IMR-90 (cell line): ENCODE data around the gene MCUR1. TPM values are rescaled to one million over a fixed set of nuclear protein-coding genes. Genes with fewer than 3 reads are reported as not detected.

Experiments used
- ATAC-seq: fragments of 200-7000 bp; cut with Tn5 transposase; 2 replicates; pipeline ENCODE4 v1.9.1; 2020; ENCODE audit warnings: low read depth, mild to moderate bottlenecking, moderate library complexity
- BruUV-seq: library from RNA; stranded (reverse); fragments of 400-500 nt; replicated peaks from 2 replicates; lab custom pipeline; 2021; lab: Mats Ljungman, UMichigan
- CTCF ChIA-PET: fragments of 300-600 bp; formaldehyde crosslinking; extraction: SDS; loops from one replicate; lab custom pipeline; 2021; ENCODE audit warnings: antibody characterized with exemption; lab: Yijun Ruan, JAX
- POLR2A ChIA-PET: fragments of 300-600 bp; sonication (Branson Sonifier 250); formaldehyde crosslinking; loops from one replicate; lab custom pipeline; 2022; ENCODE audit warnings: antibody characterized with exemption; ENCODE audit not compliant: unreplicated experiment; lab: Charles Lee
- DNase-seq: peaks from one replicate; pipeline ENCODE4 v3.0.0; 2013
- H2AFZ ChIP-seq: replicated peaks from 2 replicates; pipeline ENCODE3; 2013; ENCODE audit warnings: low read length, mild to moderate bottlenecking; ENCODE audit not compliant: poor library complexity
- H2AK5ac ChIP-seq: 2 replicates; pipeline ENCODE4 v1.6.1; 2013; ENCODE audit warnings: low read depth, low read length, inconsistent platforms
- H2AK9ac ChIP-seq: replicated peaks from 2 replicates; pipeline ENCODE3; 2013; ENCODE audit warnings: mild to moderate bottlenecking, low read depth, low read length, moderate library complexity; ENCODE audit not compliant: poor library complexity
- H2BK120ac ChIP-seq: 2 replicates; pipeline ENCODE4 v1.6.1; 2013; ENCODE audit warnings: low read depth, low read length, inconsistent platforms
- H2BK15ac ChIP-seq: 3 replicates; pipeline ENCODE4 v1.6.1; 2013; ENCODE audit warnings: low read depth, low read length, inconsistent platforms
- H2BK20ac ChIP-seq: 2 replicates; pipeline ENCODE4 v1.6.1; 2013; ENCODE audit warnings: low read depth, mild to moderate bottlenecking, inconsistent platforms, low read length, moderate library complexity
- H2BK5ac ChIP-seq: 2 replicates; pipeline ENCODE4 v1.6.1; 2013; ENCODE audit warnings: mild to moderate bottlenecking, low read depth, low read length, inconsistent platforms; ENCODE audit not compliant: poor library complexity, severe bottlenecking
- H3K14ac ChIP-seq: replicated peaks from 2 replicates; pipeline ENCODE4 v1.6.1; 2013; ENCODE audit warnings: low read depth, low read length, inconsistent platforms
- H3K18ac ChIP-seq: 2 replicates; pipeline ENCODE4 v1.6.1; 2013; ENCODE audit warnings: low read depth, low read length, control low read depth
- H3K23ac ChIP-seq: 2 replicates; pipeline ENCODE4 v1.6.1; 2013; ENCODE audit warnings: low read depth, low read length, inconsistent platforms
- H3K27ac ChIP-seq: 2 replicates; pipeline ENCODE4 v1.5.1; 2013; ENCODE audit warnings: mild to moderate bottlenecking, control low read depth, low read length; ENCODE audit not compliant: insufficient read depth
- H3K27me3 ChIP-seq: 2 replicates; pipeline ENCODE4 v1.6.1; 2013; ENCODE audit warnings: low read length; ENCODE audit not compliant: control insufficient read depth, insufficient read depth
- H3K36me3 ChIP-seq: 2 replicates; pipeline ENCODE4 v1.6.1; 2013; ENCODE audit warnings: low read length, mixed read lengths; ENCODE audit not compliant: control insufficient read depth, insufficient read depth
- H3K4ac ChIP-seq: 2 replicates; pipeline ENCODE4 v1.6.1; 2013; ENCODE audit warnings: low read depth, low read length, inconsistent platforms
- H3K4me1 ChIP-seq: 2 replicates; pipeline ENCODE4 v1.6.1; 2013; ENCODE audit warnings: low read length, mixed read lengths; ENCODE audit not compliant: control insufficient read depth, insufficient read depth
- H3K4me2 ChIP-seq: 2 replicates; pipeline ENCODE4 v1.6.1; 2013; ENCODE audit warnings: low read depth, mild to moderate bottlenecking, control low read depth, low read length, moderate library complexity
- H3K4me3 ChIP-seq: 2 replicates; pipeline ENCODE4 v1.5.1; 2013; ENCODE audit warnings: low read depth, mild to moderate bottlenecking, control low read depth, low read length, moderate library complexity; ENCODE audit not compliant: insufficient read depth
- H3K56ac ChIP-seq: 2 replicates; pipeline ENCODE4 v1.6.1; 2013; ENCODE audit warnings: low read length, inconsistent platforms; ENCODE audit not compliant: insufficient read depth; ENCODE audit errors: extremely low read depth
- H3K79me1 ChIP-seq, 2 experiments: 2 replicates each; pipeline ENCODE4 v1.6.1; 2013; ENCODE audit warnings: low read length in 2 of 2, inconsistent platforms in 1 of 2, low read depth in 1 of 2
- H3K9ac ChIP-seq: 2 replicates; pipeline ENCODE4 v1.6.1; 2013; ENCODE audit warnings: low read depth, low read length, control low read depth
- H3K9me1 ChIP-seq: 2 replicates; pipeline ENCODE4 v1.6.1; 2013; ENCODE audit warnings: low read length, inconsistent platforms; ENCODE audit not compliant: insufficient read depth
- H3K9me3 ChIP-seq: 2 replicates; pipeline ENCODE4 v1.6.1; 2013; ENCODE audit warnings: low read length; ENCODE audit not compliant: control insufficient read depth, insufficient read depth
- H4K20me1 ChIP-seq: 2 replicates; pipeline ENCODE4 v1.6.1; 2013; ENCODE audit warnings: low read length, inconsistent platforms; ENCODE audit not compliant: insufficient read depth
- H4K5ac ChIP-seq: 2 replicates; pipeline ENCODE4 v1.6.1; 2013; ENCODE audit warnings: mild to moderate bottlenecking, low read depth, low read length, control low read depth
- H4K8ac ChIP-seq, 2 experiments: 2 replicates each; pipeline ENCODE4 v1.6.1; 2013; ENCODE audit warnings: low read depth in 2 of 2, low read length in 2 of 2, control low read depth in 1 of 2, inconsistent platforms in 1 of 2
- H4K91ac ChIP-seq: 2 replicates; pipeline ENCODE4 v1.6.1; 2013; ENCODE audit warnings: low read depth, low read length, inconsistent platforms; ENCODE audit not compliant: insufficient read depth
- BHLHE40 ChIP-seq: fragments of 150-350 bp; IDR thresholded peaks from 2 replicates; pipeline ENCODE4 v1.6.1; 2016; ENCODE audit warnings: mild to moderate bottlenecking, low read depth, low read length
- CEBPB ChIP-seq: IDR thresholded peaks from 2 replicates; pipeline ENCODE4 v1.6.1; 2012; ENCODE audit warnings: low read depth, low read length, improper control_type of control experiment
- CHD1 ChIP-seq: IDR thresholded peaks from 2 replicates; pipeline ENCODE4 v1.6.1; 2012; ENCODE audit warnings: low read depth, low read length, improper control_type of control experiment
- FOS ChIP-seq: fragments of 150-350 bp; IDR thresholded peaks from 2 replicates; pipeline ENCODE4 v1.6.1; 2016; ENCODE audit warnings: low read depth, low read length
- MAFK ChIP-seq: IDR thresholded peaks from 2 replicates; pipeline ENCODE4 v1.6.1; 2012; ENCODE audit warnings: low read depth, low read length, improper control_type of control experiment
- MAZ ChIP-seq: IDR thresholded peaks from 2 replicates; pipeline ENCODE4 v1.6.1; 2012; ENCODE audit warnings: low read depth, mild to moderate bottlenecking, low read length, improper control_type of control experiment, moderate library complexity, borderline replicate concordance
- MXI1 ChIP-seq: IDR thresholded peaks from 2 replicates; pipeline ENCODE4 v1.6.1; 2012; ENCODE audit warnings: low read depth, mild to moderate bottlenecking, low read length, moderate library complexity, borderline replicate concordance
- NFE2L2 ChIP-seq: fragments of 150-350 bp; IDR thresholded peaks from 2 replicates; pipeline ENCODE4 v1.6.1; 2016; ENCODE audit warnings: low read depth, mild to moderate bottlenecking, low read length
- POLR2A ChIP-seq: IDR thresholded peaks from 2 replicates; pipeline ENCODE4 v1.6.1; 2012; ENCODE audit warnings: mild to moderate bottlenecking, low read depth, low read length
- RAD21 ChIP-seq: IDR thresholded peaks from 2 replicates; pipeline ENCODE4 v1.6.1; 2012; ENCODE audit warnings: low read length, improper control_type of control experiment
- RCOR1 ChIP-seq: IDR thresholded peaks from 2 replicates; pipeline ENCODE4 v1.6.1; 2012; ENCODE audit warnings: mild to moderate bottlenecking, low read length, improper control_type of control experiment; ENCODE audit not compliant: insufficient replicate concordance
- RFX5 ChIP-seq: IDR thresholded peaks from 2 replicates; pipeline ENCODE4 v1.8.0; 2012; ENCODE audit warnings: low read depth, mild to moderate bottlenecking, low read length, moderate library complexity
- SMC3 ChIP-seq: fragments of 150-350 bp; IDR thresholded peaks from 2 replicates; pipeline ENCODE4 v1.6.1; 2016; ENCODE audit warnings: low read depth, mild to moderate bottlenecking, antibody characterized with exemption, low read length, moderate library complexity
- WGBS, 2 experiments: methylation state at CpG; one replicate each; pipeline versions ENCODE4 v1.1.5 to v1.1.7; 2013; ENCODE audit warnings: missing lambda C conversion rate in 2 of 2; ENCODE audit not compliant: insufficient read length in 1 of 2; ENCODE audit errors: extremely low coverage in 2 of 2; 5-methylcytosine and 5-hydroxymethylcytosine counted together
- dilution Hi-C: fragments of 300-500 bp; cut with HindIII; formaldehyde crosslinking; loops from one replicate; pipeline ENCODE4 v1.14.3; 2018; ENCODE audit warnings: low sequenced_read_pairs; ENCODE audit not compliant: unreplicated experiment
- in situ Hi-C: fragments of 300-500 bp; cut with MboI; formaldehyde crosslinking; loops from 3 replicates; pipeline ENCODE4 v1.14.3; 2019; ENCODE audit warnings: low sequenced_read_pairs, inconsistent platforms, mixed read lengths
- intact Hi-C: fragments of 100-400 bp; cut with micrococcal nuclease; formaldehyde crosslinking; loops from 2 replicates; pipeline ENCODE4 v1.10.0; 2022
- polyA plus RNA-seq, 3 experiments: library from polyadenylated mRNA; depleted of rRNA; stranded (reverse); fragments of >200 nt; gene quantifications; 2 replicates each; pipeline ENCODE4 v1.2.3, GENCODE V29; 2012; ENCODE audit warnings: low replicate concordance in 1 of 3
- total RNA-seq: library from RNA; depleted of rRNA; stranded (reverse); fragments of >200 nt; gene quantifications from 2 replicates; pipeline ENCODE4 v1.2.3, GENCODE V29; 2012
- TF ChIP-seq, protein P1 (sequence below): conservative IDR thresholded peaks from 2 replicates; pipeline ENCODE4 v1.5.1; 2012; ENCODE audit warnings: mild to moderate bottlenecking, low read depth, low read length, improper control_type of control experiment
- TF ChIP-seq, protein P2 (sequence below): fragments of 150-350 bp; IDR thresholded peaks from 2 replicates; pipeline ENCODE4 v1.6.1; 2017; ENCODE audit warnings: mild to moderate bottlenecking, antibody characterized with exemption, low read length, low read depth
- TF ChIP-seq, protein P3 (sequence below): fragments of 150-350 bp; IDR thresholded peaks from 2 replicates; pipeline ENCODE4 v1.6.1; 2016; ENCODE audit warnings: low read depth, mild to moderate bottlenecking, low read length, moderate library complexity, borderline replicate concordance

Gene MCUR1
- total and polyA plus RNA-seq, 2 of the 4 experiments (the other 2 are of a cell fraction) = 4.1 to 6.5 TPM

DNA sequence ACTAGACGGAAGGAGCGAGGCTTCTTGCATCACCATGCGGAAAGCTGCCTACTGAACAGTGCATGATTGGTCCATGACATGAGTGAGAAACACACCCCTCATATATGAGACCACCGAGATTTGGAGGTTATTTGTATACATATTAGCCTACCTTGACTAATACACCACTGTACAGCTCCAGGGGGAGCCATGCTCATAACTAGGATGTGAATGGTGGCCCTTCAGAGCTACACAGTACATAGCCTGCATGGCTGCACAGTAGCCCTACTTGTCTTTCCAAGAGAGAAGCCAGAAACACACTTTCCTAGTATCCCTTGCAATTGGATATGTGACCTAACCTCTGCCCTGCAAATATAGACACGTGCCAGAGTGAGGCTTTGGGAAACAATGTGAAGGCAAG lies 21.8 kb upstream of the MCUR1 start:
- H3K9me3 ChIP-seq = no peaks in the 10 kb centered on the region
- dilution Hi-C loops = no loop called here
- no peak overlapping the region for H3K14ac ChIP-seq
- H3K23ac ChIP-seq = no peak overlapping the region
- ATAC-seq (no peak), DNase-seq (no peak)
- H3K27ac ChIP-seq = no peak overlapping the region
- no peak overlapping the region for H4K8ac ChIP-seq
- H3K36me3 ChIP-seq = no peaks in the 10 kb centered on the region
- POLR2A ChIA-PET = no interaction called here
- H2BK5ac ChIP-seq = no peak overlapping the region
- H4K20me1 ChIP-seq = no peaks in the 10 kb centered on the region
- no peaks in the 10 kb centered on the region for H3K4me1 ChIP-seq
- no peak overlapping the region for H3K4me2 ChIP-seq
- H3K56ac ChIP-seq = no peak overlapping the region
- intact Hi-C loops = no loop called here
- no peak overlapping the region for H2AK5ac ChIP-seq
- H3K9me1 ChIP-seq = no peaks in the 10 kb centered on the region
- CTCF ChIA-PET = no interaction called here
- no peak overlapping the region for H3K4ac ChIP-seq
- no peaks in the 10 kb centered on the region for H3K79me1 ChIP-seq
- no peak overlapping the region for H3K4me3 ChIP-seq
- H3K27me3 ChIP-seq = peaks cover 6% of the 10 kb centered on the region; the same call in 1 of the 2 replicates
- no peak overlapping the region for H3K9ac ChIP-seq
- no peak overlapping the region for H4K91ac ChIP-seq
- TF ChIP-seq RCOR1 (no peak), FOS (no peak), BHLHE40 (no peak), MXI1 (no peak), POLR2A (no peak), SMC3 (no peak), MAFK (no peak), MAZ (no peak), CEBPB (no peak), RAD21 (no peak), CHD1 (no peak), RFX5 (no peak), NFE2L2 (no peak)
- TF ChIP-seq, protein P1, sequence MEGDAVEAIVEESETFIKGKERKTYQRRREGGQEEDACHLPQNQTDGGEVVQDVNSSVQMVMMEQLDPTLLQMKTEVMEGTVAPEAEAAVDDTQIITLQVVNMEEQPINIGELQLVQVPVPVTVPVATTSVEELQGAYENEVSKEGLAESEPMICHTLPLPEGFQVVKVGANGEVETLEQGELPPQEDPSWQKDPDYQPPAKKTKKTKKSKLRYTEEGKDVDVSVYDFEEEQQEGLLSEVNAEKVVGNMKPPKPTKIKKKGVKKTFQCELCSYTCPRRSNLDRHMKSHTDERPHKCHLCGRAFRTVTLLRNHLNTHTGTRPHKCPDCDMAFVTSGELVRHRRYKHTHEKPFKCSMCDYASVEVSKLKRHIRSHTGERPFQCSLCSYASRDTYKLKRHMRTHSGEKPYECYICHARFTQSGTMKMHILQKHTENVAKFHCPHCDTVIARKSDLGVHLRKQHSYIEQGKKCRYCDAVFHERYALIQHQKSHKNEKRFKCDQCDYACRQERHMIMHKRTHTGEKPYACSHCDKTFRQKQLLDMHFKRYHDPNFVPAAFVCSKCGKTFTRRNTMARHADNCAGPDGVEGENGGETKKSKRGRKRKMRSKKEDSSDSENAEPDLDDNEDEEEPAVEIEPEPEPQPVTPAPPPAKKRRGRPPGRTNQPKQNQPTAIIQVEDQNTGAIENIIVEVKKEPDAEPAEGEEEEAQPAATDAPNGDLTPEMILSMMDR = no peak
- TF ChIP-seq, protein P2, sequence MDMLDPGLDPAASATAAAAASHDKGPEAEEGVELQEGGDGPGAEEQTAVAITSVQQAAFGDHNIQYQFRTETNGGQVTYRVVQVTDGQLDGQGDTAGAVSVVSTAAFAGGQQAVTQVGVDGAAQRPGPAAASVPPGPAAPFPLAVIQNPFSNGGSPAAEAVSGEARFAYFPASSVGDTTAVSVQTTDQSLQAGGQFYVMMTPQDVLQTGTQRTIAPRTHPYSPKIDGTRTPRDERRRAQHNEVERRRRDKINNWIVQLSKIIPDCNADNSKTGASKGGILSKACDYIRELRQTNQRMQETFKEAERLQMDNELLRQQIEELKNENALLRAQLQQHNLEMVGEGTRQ = no peak
- TF ChIP-seq, protein P3, sequence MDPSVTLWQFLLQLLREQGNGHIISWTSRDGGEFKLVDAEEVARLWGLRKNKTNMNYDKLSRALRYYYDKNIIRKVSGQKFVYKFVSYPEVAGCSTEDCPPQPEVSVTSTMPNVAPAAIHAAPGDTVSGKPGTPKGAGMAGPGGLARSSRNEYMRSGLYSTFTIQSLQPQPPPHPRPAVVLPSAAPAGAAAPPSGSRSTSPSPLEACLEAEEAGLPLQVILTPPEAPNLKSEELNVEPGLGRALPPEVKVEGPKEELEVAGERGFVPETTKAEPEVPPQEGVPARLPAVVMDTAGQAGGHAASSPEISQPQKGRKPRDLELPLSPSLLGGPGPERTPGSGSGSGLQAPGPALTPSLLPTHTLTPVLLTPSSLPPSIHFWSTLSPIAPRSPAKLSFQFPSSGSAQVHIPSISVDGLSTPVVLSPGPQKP = no peak
- H2AFZ ChIP-seq = no peak overlapping the region
- no peak overlapping the region for H2AK9ac ChIP-seq
- H2BK120ac ChIP-seq = no peak overlapping the region
- BruUV-seq = no TSS peak
- H2BK15ac ChIP-seq = no peak overlapping the region
- H3K18ac ChIP-seq = no peak overlapping the region
- 0% methylated on average over 1 of the region's 5 CpGs; no CpG with 5 or more reads in 1 of the 2 experiments for WGBS, 2 experiments
- no peak overlapping the region for H4K5ac ChIP-seq
- no peak overlapping the region for H2BK20ac ChIP-seq
- in situ Hi-C loops = no loop called here
